ENCODE results near the gene HIGD1A. TPM values are rescaled to one million over a fixed set of nuclear protein-coding genes. Genes with fewer than 3 reads are reported as not detected.
A peak's percentile ranks its signal among the peaks of the same experiment; 100 is the strongest.

The HIGD1A gene
- total and polyA plus RNA-seq, 9 of the 15 experiments (the other 6 are each of a cell fraction or from before 2014, with no cell fraction given) = 165 to 1,185 (median 333) TPM

DNA sequence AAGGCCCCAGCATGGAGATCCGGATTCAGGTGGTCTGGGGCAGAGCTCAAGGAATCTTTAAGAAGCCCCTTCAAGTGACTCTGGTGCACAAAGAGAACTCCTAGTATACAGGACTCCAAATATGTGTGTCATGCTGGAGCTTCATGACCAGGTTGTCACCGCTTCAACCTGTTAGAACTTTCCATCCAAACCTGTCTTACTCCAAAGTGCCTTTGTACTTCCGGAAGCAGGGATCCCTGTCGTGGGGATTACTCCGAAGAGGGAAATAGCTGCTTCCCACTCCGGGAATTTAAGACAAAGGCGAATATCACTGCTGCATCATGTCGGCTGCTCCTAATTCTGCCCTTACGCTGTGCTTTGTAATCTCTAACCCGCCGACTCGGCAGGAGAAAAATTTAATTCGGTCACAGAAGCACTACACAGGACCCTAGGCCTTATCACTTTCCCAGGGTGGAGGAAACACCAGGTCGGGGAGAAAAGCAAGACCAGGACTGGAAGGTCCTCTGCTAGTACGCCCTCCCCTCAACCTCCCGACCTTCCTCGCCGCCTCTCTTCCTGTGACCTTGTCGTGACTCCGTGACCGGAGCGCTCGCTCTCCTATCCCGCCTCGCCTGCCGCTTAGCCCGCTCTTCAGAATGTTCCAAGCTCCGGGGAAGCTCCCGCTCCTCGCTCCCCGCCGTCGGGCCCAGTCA, 730 bp downstream of the HIGD1A start (continued):
- TF ChIP-seq RAD51 (IDR thresholded peaks at IDR 0.05; ENCODE audit: borderline replicate concordance, low read depth) (no peak), ZNF589 (CRISPR knock-in tag; IDR thresholded peaks at IDR 0.05; ENCODE audit: low read depth) (peak; percentile 14; the same call in 1 of the 2 replicates), SMARCE1 (IDR thresholded peaks at IDR 0.05) (peak; percentile 19; the same call in 1 of the 2 replicates)
- TF ChIP-seq, protein P1, sequence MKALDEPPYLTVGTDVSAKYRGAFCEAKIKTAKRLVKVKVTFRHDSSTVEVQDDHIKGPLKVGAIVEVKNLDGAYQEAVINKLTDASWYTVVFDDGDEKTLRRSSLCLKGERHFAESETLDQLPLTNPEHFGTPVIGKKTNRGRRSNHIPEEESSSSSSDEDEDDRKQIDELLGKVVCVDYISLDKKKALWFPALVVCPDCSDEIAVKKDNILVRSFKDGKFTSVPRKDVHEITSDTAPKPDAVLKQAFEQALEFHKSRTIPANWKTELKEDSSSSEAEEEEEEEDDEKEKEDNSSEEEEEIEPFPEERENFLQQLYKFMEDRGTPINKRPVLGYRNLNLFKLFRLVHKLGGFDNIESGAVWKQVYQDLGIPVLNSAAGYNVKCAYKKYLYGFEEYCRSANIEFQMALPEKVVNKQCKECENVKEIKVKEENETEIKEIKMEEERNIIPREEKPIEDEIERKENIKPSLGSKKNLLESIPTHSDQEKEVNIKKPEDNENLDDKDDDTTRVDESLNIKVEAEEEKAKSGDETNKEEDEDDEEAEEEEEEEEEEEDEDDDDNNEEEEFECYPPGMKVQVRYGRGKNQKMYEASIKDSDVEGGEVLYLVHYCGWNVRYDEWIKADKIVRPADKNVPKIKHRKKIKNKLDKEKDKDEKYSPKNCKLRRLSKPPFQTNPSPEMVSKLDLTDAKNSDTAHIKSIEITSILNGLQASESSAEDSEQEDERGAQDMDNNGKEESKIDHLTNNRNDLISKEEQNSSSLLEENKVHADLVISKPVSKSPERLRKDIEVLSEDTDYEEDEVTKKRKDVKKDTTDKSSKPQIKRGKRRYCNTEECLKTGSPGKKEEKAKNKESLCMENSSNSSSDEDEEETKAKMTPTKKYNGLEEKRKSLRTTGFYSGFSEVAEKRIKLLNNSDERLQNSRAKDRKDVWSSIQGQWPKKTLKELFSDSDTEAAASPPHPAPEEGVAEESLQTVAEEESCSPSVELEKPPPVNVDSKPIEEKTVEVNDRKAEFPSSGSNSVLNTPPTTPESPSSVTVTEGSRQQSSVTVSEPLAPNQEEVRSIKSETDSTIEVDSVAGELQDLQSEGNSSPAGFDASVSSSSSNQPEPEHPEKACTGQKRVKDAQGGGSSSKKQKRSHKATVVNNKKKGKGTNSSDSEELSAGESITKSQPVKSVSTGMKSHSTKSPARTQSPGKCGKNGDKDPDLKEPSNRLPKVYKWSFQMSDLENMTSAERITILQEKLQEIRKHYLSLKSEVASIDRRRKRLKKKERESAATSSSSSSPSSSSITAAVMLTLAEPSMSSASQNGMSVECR (CRISPR knock-in tag; IDR thresholded peaks at IDR 0.05) = peak; percentile 66; the same call in 1 of the 2 replicates

DNA sequence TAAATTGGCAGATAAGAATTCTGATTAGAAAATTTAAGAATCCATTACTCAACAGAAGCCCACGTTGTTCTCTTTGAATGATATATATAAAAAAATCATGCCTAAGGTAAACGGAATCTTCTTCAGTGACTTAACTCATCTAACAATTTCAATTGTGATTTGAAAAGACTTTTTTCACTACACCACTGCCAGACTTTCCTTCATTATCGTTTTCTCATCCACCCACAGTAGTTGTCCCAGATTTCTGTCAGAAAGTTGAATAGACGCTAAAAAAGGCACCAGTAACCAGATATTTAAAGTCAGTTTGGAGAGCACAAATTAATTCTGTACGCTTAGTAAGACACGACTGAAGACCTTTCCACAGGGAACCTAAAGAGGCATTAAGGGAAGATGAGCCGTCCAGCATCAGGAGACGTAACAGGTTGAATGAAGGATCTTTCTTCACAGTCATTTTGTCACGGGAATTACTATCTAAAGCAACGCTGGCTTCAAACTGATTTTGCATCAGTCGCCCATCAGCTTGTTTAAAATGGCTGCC, 1.3 kb downstream of the HIGD1A start:
- H3K9me1 ChIP-seq (ENCODE audit: control insufficient read depth, insufficient read depth, low read length) = no peaks in the 10 kb centered on the region
- peak overlapping the region; percentile 83 for H3K27ac ChIP-seq (ENCODE audit: extremely low read depth, low read depth, low read length)
- in situ Hi-C loops (cut with MboI) (no loop called here), intact Hi-C loops (cut with micrococcal nuclease) (no loop called here)
- H4K20me1 ChIP-seq (replicated peaks; ENCODE audit: control insufficient read depth, insufficient read depth, low read length) = no peaks in the 10 kb centered on the region
- ChIA-PET CTCF (ENCODE audit: low intra/inter-chr PET ratio) (no interaction called here), POLR2A (interaction anchor here (0.6 to 3.0 kb wide), 13 partner anchors 9 to 828 kb away, joined by 3 to 19 read pairs (median 4); partner anchors contain the start of gene CYP8B1)
- ATAC-seq = no peak
- 4% methylated on average over 11 of the region's 11 CpGs for WGBS (ENCODE audit: insufficient coverage, low coverage, missing lambda C conversion rate)
- peaks cover 53% of the 10 kb centered on the region for H3K79me2 ChIP-seq (ENCODE audit: control insufficient read depth, insufficient read depth, low read length)
- peak overlapping the region; percentile 75 for H3K4me3 ChIP-seq
- FAIRE-seq = peak; percentile 32
- BruUV-seq (replicated peaks) = no TSS peak
- no peaks in the 10 kb centered on the region for H3K9me3 ChIP-seq (replicated peaks; ENCODE audit: control insufficient read depth, insufficient read depth, low read depth, low read length)
- peak overlapping the region; percentile 70 for H2AFZ ChIP-seq (ENCODE audit: low read depth, low read length)
- peaks cover 20 to 26% of the 10 kb centered on the region in 2 experiments; a peak in 4 of 5 replicates for H3K4me1 ChIP-seq (replicated peaks in 1 of 2; ENCODE audit: control insufficient read depth in 2 of 2, insufficient read depth in 2 of 2, low read length in 2 of 2)
- peaks cover 27% of the 10 kb centered on the region; the same call in 2 of the 3 replicates for H3K36me3 ChIP-seq (ENCODE audit: control insufficient read depth, insufficient read depth, low read length)
- peak overlapping the region; percentile 88 for H3K4me2 ChIP-seq (ENCODE audit: insufficient read depth, low read length)
- no peak for DNase-seq (ENCODE audit: extremely low read depth in 1 of 4, low spot score in 3 of 4)
- peak overlapping the region; percentile 90 to 99 for H3K9ac ChIP-seq (ENCODE audit: insufficient read depth in 1 of 2, low read depth in 2 of 2, low read length in 2 of 2)
- no peaks in the 10 kb centered on the region for H3K27me3 ChIP-seq (ENCODE audit: control insufficient read depth in 2 of 2, insufficient read depth in 2 of 2, low read length in 2 of 2)
- TF ChIP-seq, protein P2, sequence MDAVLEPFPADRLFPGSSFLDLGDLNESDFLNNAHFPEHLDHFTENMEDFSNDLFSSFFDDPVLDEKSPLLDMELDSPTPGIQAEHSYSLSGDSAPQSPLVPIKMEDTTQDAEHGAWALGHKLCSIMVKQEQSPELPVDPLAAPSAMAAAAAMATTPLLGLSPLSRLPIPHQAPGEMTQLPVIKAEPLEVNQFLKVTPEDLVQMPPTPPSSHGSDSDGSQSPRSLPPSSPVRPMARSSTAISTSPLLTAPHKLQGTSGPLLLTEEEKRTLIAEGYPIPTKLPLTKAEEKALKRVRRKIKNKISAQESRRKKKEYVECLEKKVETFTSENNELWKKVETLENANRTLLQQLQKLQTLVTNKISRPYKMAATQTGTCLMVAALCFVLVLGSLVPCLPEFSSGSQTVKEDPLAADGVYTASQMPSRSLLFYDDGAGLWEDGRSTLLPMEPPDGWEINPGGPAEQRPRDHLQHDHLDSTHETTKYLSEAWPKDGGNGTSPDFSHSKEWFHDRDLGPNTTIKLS (IDR thresholded peaks at IDR 0.05; ENCODE audit: borderline replicate concordance, low read depth) = no peak
- TF ChIP-seq HMG20A (CRISPR knock-in tag; conservative IDR thresholded peaks at IDR 0.05) (no peak), ZNF668 (CRISPR knock-in tag; IDR thresholded peaks at IDR 0.05) (no peak), ZBTB26 (CRISPR knock-in tag; IDR thresholded peaks at IDR 0.05) (no peak), PCBP1 (IDR thresholded peaks at IDR 0.05; ENCODE audit: low read depth, low read length, poor library complexity, severe bottlenecking) (no peak), BRD4 (IDR thresholded peaks at IDR 0.05) (0 out of 2 replicates have a peak, but pooled peaks have one; percentile 26)
